ENCODE data around the gene TOMM70. TPM values are rescaled to one million over a fixed set of nuclear protein-coding genes. Genes with fewer than 3 reads are reported as not detected.

TOMM70 gene
- total RNA-seq, 1 donor from 2014 or later: 29.6 TPM

GRCh38 chr3:100374521-100374920, 26.4 kb downstream of the TOMM70 start:
- Histone ChIP-seq H3K27ac (no peak overlapping the region), H3K27me3 (no peaks in the 10 kb centered on the region), H3K9me3 (no peaks in the 10 kb centered on the region), H3K36me3 (peaks cover 70% of the 10 kb centered on the region), H3K4me1 (no peaks in the 10 kb centered on the region), H3K4me3 (no peak overlapping the region)
- TF ChIP-seq CTCF (IDR thresholded peaks at IDR 0.05): no peak
- ATAC-seq (no peak), DNase-seq (no peak)
- intact Hi-C loops (cut with DNase I): no loop called here

GRCh38 chr3:100370756-100371155, 30.1 kb downstream of the TOMM70 start:
- no peak for TF ChIP-seq CTCF (IDR thresholded peaks at IDR 0.05)
- ATAC-seq (no peak), DNase-seq (no peak)
- peaks cover 74% of the 10 kb centered on the region for H3K36me3 ChIP-seq
- H3K9me3 ChIP-seq: no peaks in the 10 kb centered on the region
- intact Hi-C loops (cut with DNase I): no loop called here
- no peak overlapping the region for H3K4me3 ChIP-seq
- H3K4me1 ChIP-seq: no peaks in the 10 kb centered on the region
- no peak overlapping the region for H3K27ac ChIP-seq
- H3K27me3 ChIP-seq: no peaks in the 10 kb centered on the region

GRCh38 chr3:100368441-100368840, 32.4 kb downstream of the TOMM70 start:
- DNase-seq (no peak), ATAC-seq (no peak)
- intact Hi-C loops (cut with DNase I): no loop called here
- H3K9me3 ChIP-seq: no peaks in the 10 kb centered on the region
- peaks cover 75% of the 10 kb centered on the region for H3K36me3 ChIP-seq
- no peak overlapping the region for H3K27ac ChIP-seq
- no peaks in the 10 kb centered on the region for H3K4me1 ChIP-seq
- no peak for TF ChIP-seq CTCF (IDR thresholded peaks at IDR 0.05)
- no peak overlapping the region for H3K4me3 ChIP-seq
- H3K27me3 ChIP-seq: no peaks in the 10 kb centered on the region

GRCh38 chr3:100366424-100366823, 34.5 kb downstream of the TOMM70 start:
- no peak for TF ChIP-seq CTCF (IDR thresholded peaks at IDR 0.05)

GRCh38 chr3:100364421-100364820, 36.5 kb downstream of the TOMM70 start:
- H3K4me1 ChIP-seq: no peaks in the 10 kb centered on the region
- DNase-seq (no peak), ATAC-seq (no peak)
- no peaks in the 10 kb centered on the region for H3K9me3 ChIP-seq
- no peaks in the 10 kb centered on the region for H3K27me3 ChIP-seq
- H3K4me3 ChIP-seq: no peak overlapping the region
- peaks cover 67% of the 10 kb centered on the region for H3K36me3 ChIP-seq
- intact Hi-C loops (cut with DNase I): no loop called here
- TF ChIP-seq CTCF (IDR thresholded peaks at IDR 0.05): no peak
- H3K27ac ChIP-seq: no peak overlapping the region

More at GRCh38 chr3:100366424-100366823, 34.5 kb downstream of the TOMM70 start:
- ATAC-seq (no peak), DNase-seq (no peak)
- Histone ChIP-seq H3K4me1 (no peaks in the 10 kb centered on the region), H3K9me3 (no peaks in the 10 kb centered on the region), H3K4me3 (no peak overlapping the region), H3K27me3 (no peaks in the 10 kb centered on the region), H3K36me3 (peaks cover 64% of the 10 kb centered on the region), H3K27ac (no peak overlapping the region)
- intact Hi-C loops (cut with DNase I): no loop called here

- Histone ChIP-seq H3K4me3 (no peak overlapping the region), H3K27ac (no peak overlapping the region), H3K9me3 (no peaks in the 10 kb centered on the region), H3K36me3 (peaks cover 56% of the 10 kb centered on the region), H3K4me1 (no peaks in the 10 kb centered on the region), H3K27me3 (no peaks in the 10 kb centered on the region)
- ATAC-seq (no peak), DNase-seq (no peak)
- intact Hi-C loops (cut with DNase I): no loop called here
- TF ChIP-seq CTCF (IDR thresholded peaks at IDR 0.05): no peak
Measured at GRCh38 chr3:100361897-100362296, 39.0 kb downstream of the TOMM70 start.

Data from upper lobe of right lung (tissue), 1 donor.